Spleen (tissue), 11 donors: ENCODE data around the gene SPATA20. TPM values are rescaled to one million over a fixed set of nuclear protein-coding genes. Genes with fewer than 3 reads are reported as not detected.

Experiments
- DNase-seq: peaks from one replicate; pipeline ENCODE4 v3.0.0-alpha.2; 2020
- H3K27ac ChIP-seq, 8 donors: fragments of 200-600 bp; sonication (generic) in 7 of 8; 1 replicate in 4 of 8; 2 replicates in 4 of 8; pipeline versions ENCODE4 v1.5.0 to v1.8.0; 2016 to 2021; ENCODE audit warnings: inconsistent platforms in 4 of 8, mild to moderate bottlenecking in 4 of 8, moderate library complexity in 1 of 8
- H3K27me3 ChIP-seq, 7 donors: fragments of 200-600 bp; sonication (generic) in 6 of 7; replicated peaks in 1 of 7; 1 replicate in 4 of 7; 2 replicates in 3 of 7; pipeline versions ENCODE4 v1.5.0 to v1.8.0; 2016 to 2021; ENCODE audit warnings: inconsistent platforms in 3 of 7, mild to moderate bottlenecking in 1 of 7
- H3K36me3 ChIP-seq, 6 donors: fragments of 200-600 bp; sonication (generic) in 5 of 6; 1 replicate in 4 of 6; 2 replicates in 2 of 6; pipeline versions ENCODE4 v1.5.0 to v1.8.0; 2016 to 2021; ENCODE audit warnings: inconsistent platforms in 2 of 6
- H3K4me1 ChIP-seq, 6 donors: fragments of 200-600 bp; sonication (generic) in 5 of 6; 1 replicate in 3 of 6; 2 replicates in 3 of 6; pipeline versions ENCODE4 v1.5.0 to v1.8.0; 2016 to 2021; ENCODE audit warnings: inconsistent platforms in 3 of 6
- H3K4me3 ChIP-seq, 8 donors: fragments of 200-600 bp; sonication (generic) in 7 of 8; 1 replicate in 4 of 8; 2 replicates in 4 of 8; pipeline versions ENCODE4 v1.5.0 to v1.8.0; 2016 to 2021; ENCODE audit warnings: inconsistent platforms in 4 of 8, mild to moderate bottlenecking in 4 of 8, moderate library complexity in 2 of 8
- H3K9me3 ChIP-seq, 8 donors: fragments of 200-600 bp; sonication (generic) in 7 of 8; 1 replicate in 4 of 8; 2 replicates in 4 of 8; pipeline versions ENCODE4 v1.5.0 to v1.8.0; 2016 to 2021; ENCODE audit warnings: inconsistent platforms in 4 of 8
- POLR2A ChIP-seq, 3 donors: fragments of 450-650 bp; IDR thresholded peaks; one replicate each; pipeline ENCODE4 v1.5.1; 2017; ENCODE audit warnings: antibody characterized with exemption in 3 of 3, mild to moderate bottlenecking in 1 of 3
- POLR2AphosphoS5 ChIP-seq, 3 donors: sonication (generic); formaldehyde crosslinking; IDR thresholded peaks; one replicate each; pipeline ENCODE4 v1.5.1; 2017; ENCODE audit warnings: antibody characterized with exemption in 3 of 3
- WGBS, 5 donors: extraction: QIAGEN DNeasy Blood & Tissue Kit in 3 of 5; methylation state at CpG; one replicate each; pipeline versions ENCODE4 v1.1.5 to v1.1.7; 2013 to 2018; 5-methylcytosine and 5-hydroxymethylcytosine counted together
- intact Hi-C: fragments of 100-400 bp; cut with DNase I; formaldehyde crosslinking; loops from one replicate; pipeline ENCODE4 v1.15.0; 2023; ENCODE audit warnings: low total_unique reads
- polyA plus RNA-seq, 3 donors: library from polyadenylated mRNA; stranded (reverse); fragments of 200-250 nt; gene quantifications; one replicate each; pipeline ENCODE4 v1.2.1, GENCODE V29; 2013
- total RNA-seq, 7 donors: library from RNA; depleted of rRNA in 3 of 7; stranded (reverse); fragments of >200 nt in 3 of 7; fragmentation: NEBNext Ultra II Directional in 4 of 7; extraction: Animal tissue kit (Norgen Biotek cat#: 25700) in 4 of 7; gene quantifications; one replicate each; pipeline versions ENCODE4 v1.1.0 to v1.2.1, GENCODE V29; 2016 to 2021
- TF ChIP-seq, protein P1 (sequence below), 11 experiments: fragments of 200-600 bp in 7 of 11; fragments of 450-650 bp in 4 of 11; sonication (generic) in 4 of 11; IDR thresholded peaks in 8 of 11; conservative IDR thresholded peaks in 3 of 11; 1 replicate in 7 of 11; 2 replicates in 4 of 11; pipeline versions ENCODE4 v1.4.0 to v1.8.0; 2016 to 2021; ENCODE audit warnings: antibody characterized with exemption in 11 of 11, inconsistent platforms in 4 of 11, mild to moderate bottlenecking in 1 of 11
- donor health status: healthy with polysubstance abuse.
- donor health status: DM: no; HTN: no; CAD: no; lungs with moderate emphysema.
- donor health status: DM: no; HTN: no; CAD: no.
- donor health status: Bipolar disorder and iron deficiency.
- donor health status: healthy.
- donor health status: DM: no; HTN: no; CAD: no.
- donor health status: DM: yes; HTN: yes; CAD: no.

SPATA20 gene
- total and polyA plus RNA-seq, 10 donors, result 14.9 to 128 (median 57.1) TPM

DNA sequence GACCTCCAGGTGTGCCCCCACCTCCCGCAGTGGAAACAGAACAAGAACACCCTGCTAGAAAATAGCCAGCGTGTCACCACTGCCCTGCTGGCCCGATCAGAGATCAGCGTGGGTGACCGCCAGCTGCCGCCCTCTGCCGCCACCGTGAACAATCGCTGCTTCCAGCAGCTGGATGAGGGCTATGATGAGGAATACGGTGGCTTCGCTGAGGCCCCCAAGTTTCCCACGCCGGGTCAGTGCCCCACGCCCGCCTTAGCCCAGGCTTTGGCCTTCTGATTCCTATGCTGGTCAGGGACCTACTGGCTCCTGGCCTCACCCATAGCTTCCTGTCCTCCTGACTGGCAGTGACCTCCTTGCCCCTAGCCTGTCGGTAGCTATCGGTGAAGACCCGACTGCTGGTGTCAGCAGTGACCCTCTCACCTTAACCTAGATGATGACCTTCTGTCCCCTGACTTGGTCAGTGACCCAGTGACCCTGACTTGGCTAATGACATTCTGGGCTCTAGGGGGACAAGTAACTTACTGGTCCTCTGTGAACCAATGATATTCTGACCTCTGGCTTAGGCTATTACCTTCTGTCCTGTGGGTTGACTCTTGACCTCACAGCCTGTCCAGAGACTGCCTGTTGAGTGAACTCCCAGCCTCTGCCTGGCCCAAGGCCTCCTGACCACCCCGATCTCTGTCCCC lies 2.4 kb downstream of the SPATA20 start:
- intact Hi-C loops, result loop anchor here (5.0 to 10.0 kb wide), 2 partner anchors 148 to 295 kb away; no protein-coding TSS in a partner anchor
- Histone ChIP-seq H3K27me3 (peaks cover 0 to 5% (median 0%) of the 10 kb centered on the region in 7 donors), H3K9me3 (no peaks in the 10 kb centered on the region), H3K4me3 (no peak overlapping the region), H3K27ac (no peak overlapping the region), H3K4me1 (peaks cover 9 to 27% (median 20%) of the 10 kb centered on the region in 6 donors), H3K36me3 (peaks cover 0 to 44% (median 12%) of the 10 kb centered on the region in 6 donors)
- 85 to 95% (median 90%) methylated on average over 5 to 19 of the region's 19 CpGs for WGBS, 5 donors
- DNase-seq, result no peak
- TF ChIP-seq, protein P1, sequence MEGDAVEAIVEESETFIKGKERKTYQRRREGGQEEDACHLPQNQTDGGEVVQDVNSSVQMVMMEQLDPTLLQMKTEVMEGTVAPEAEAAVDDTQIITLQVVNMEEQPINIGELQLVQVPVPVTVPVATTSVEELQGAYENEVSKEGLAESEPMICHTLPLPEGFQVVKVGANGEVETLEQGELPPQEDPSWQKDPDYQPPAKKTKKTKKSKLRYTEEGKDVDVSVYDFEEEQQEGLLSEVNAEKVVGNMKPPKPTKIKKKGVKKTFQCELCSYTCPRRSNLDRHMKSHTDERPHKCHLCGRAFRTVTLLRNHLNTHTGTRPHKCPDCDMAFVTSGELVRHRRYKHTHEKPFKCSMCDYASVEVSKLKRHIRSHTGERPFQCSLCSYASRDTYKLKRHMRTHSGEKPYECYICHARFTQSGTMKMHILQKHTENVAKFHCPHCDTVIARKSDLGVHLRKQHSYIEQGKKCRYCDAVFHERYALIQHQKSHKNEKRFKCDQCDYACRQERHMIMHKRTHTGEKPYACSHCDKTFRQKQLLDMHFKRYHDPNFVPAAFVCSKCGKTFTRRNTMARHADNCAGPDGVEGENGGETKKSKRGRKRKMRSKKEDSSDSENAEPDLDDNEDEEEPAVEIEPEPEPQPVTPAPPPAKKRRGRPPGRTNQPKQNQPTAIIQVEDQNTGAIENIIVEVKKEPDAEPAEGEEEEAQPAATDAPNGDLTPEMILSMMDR (IDR thresholded peaks at IDR 0.05 in 8 of 11, conservative IDR thresholded peaks at IDR 0.05 in 3 of 11), result no peak
- TF ChIP-seq POLR2A (IDR thresholded peaks at IDR 0.05), result no peak
- TF ChIP-seq POLR2AphosphoS5 (IDR thresholded peaks at IDR 0.05), result no peak

DNA sequence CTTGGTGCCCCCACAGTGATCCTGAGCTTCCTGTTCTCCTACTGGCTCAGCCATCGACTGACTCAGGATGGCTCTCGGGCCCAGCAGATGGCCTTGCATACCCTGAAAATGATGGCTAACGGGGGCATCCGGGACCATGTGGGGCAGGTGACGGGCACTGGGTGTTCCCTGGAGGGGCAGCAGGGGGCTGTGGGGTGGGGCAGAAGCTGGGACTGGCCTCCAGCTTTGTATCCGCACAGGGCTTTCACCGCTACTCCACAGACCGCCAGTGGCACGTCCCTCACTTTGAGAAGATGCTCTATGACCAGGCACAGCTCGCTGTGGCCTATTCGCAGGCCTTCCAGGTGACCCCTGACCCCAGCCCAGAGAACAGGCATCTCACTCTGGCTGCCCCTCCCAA lies 3.0 kb downstream of the SPATA20 start:
- Histone ChIP-seq H3K27ac (no peak overlapping the region), H3K9me3 (no peaks in the 10 kb centered on the region), H3K4me1 (peaks cover 9 to 27% (median 20%) of the 10 kb centered on the region in 6 donors), H3K4me3 (no peak overlapping the region), H3K36me3 (peaks cover 0 to 47% (median 12%) of the 10 kb centered on the region in 6 donors), H3K27me3 (no peaks in the 10 kb centered on the region)
- TF ChIP-seq POLR2AphosphoS5 (IDR thresholded peaks at IDR 0.05) (no peak), POLR2A (IDR thresholded peaks at IDR 0.05) (no peak)
- TF ChIP-seq, protein P1 (IDR thresholded peaks at IDR 0.05 in 8 of 11, conservative IDR thresholded peaks at IDR 0.05 in 3 of 11), result no peak
- WGBS, 5 donors, result 87 to 95% (median 93%) methylated on average over 8 to 11 of the region's 11 CpGs
- intact Hi-C loops, result loop anchor here (5.0 to 10.0 kb wide), 3 partner anchors 75 to 295 kb away; no protein-coding TSS in a partner anchor
- DNase-seq, result no peak

DNA sequence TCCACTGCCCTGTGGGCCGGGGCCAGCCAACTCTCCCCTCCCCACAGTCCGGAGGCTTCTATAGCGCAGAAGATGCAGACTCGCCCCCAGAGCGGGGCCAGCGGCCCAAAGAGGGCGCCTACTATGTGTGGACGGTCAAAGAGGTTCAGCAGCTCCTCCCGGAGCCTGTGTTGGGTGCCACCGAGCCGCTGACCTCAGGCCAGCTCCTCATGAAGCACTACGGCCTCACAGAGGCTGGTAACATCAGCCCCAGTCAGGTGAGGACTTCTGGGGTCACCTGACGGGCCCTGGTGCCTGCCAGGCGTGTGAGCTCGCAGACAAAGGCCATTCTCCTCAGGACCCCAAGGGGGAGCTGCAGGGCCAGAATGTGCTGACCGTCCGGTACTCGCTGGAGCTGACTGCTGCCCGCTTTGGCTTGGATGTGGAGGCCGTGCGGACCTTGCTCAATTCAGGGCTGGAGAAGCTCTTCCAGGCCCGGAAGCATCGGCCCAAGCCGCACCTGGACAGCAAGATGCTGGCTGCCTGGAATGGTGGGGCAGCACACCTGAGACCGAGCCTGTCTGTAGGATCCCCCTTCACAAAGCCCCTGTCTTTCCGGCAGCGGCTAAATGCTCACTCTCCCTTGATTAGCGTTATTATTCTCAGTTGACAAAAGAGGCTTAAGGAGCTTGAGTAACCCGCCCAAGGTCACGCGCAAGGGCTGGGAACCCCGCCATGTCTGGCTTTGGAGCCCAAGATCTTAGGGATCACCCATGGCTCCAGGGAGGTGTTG lies 3.9 kb downstream of the SPATA20 start:
- Histone ChIP-seq H3K4me3 (no peak overlapping the region), H3K27me3 (no peaks in the 10 kb centered on the region), H3K36me3 (peaks cover 0 to 56% (median 20%) of the 10 kb centered on the region in 6 donors), H3K9me3 (no peaks in the 10 kb centered on the region), H3K27ac (no peak overlapping the region), H3K4me1 (peaks cover 9 to 27% (median 20%) of the 10 kb centered on the region in 6 donors)
- TF ChIP-seq POLR2AphosphoS5 (IDR thresholded peaks at IDR 0.05), result peak in 2 of 3 donors; percentile 53 to 60
- TF ChIP-seq POLR2A (IDR thresholded peaks at IDR 0.05), result no peak
- TF ChIP-seq, protein P1 (IDR thresholded peaks at IDR 0.05 in 8 of 11, conservative IDR thresholded peaks at IDR 0.05 in 3 of 11), result peak in 10 of 11 experiments; percentile 45 to 82 (median 68)
- 76 to 90% (median 83%) methylated on average over 15 to 32 of the region's 32 CpGs for WGBS, 5 donors
- peak; percentile 84 for DNase-seq
- intact Hi-C loops, result loop anchor here (10.0 kb wide), 1 partner anchor 74 kb away; no protein-coding TSS in a partner anchor
